NAMALWA (cell line): ENCODE results near the gene GALK1.
A peak's percentile ranks its signal among the peaks of the same experiment; 100 is the strongest.
"Not testable (repeated sequence)": the region's sequence is repeated elsewhere in the genome, so short reads cannot be mapped to it uniquely, and the experiment has no call there.

Source experiments
- DNase-seq: peaks from one replicate; pipeline ENCODE4 v3.0.0-alpha.2; 2015; ENCODE audit warnings: low spot score

GALK1 gene

DNA sequence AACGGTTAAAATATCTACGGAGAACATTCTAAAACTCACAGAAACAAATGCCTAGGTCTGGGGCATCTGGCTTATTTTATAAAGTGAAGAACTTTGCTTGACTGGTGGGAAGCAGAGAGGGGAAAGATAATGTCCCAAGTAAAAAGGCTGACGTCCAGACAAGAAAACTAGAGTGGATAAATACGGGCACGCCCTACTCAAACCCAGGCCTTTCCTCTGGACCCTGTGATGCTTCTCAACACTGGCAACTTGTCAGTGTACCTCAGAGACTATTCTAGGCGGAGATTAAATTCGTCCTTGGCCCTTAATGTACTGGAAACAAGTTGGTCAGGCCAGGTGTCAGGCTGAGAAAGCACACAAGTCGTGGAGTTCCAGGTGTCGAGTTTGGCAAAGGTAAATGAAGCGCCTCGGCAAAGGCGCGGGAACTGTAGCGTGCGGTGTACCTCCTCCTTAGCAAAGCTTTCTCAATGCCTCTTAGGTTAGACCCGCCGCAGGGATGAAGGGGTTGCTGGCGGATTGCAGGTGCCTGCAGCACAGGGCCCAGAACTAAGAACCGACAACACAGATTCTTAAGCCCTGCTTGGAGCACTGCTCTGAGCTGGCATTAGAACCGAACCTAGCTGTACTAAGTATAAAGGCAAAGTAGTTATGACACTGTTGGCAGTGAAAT lies 18.9 kb upstream of the GALK1 start:
- DNase-seq: no peak

DNA sequence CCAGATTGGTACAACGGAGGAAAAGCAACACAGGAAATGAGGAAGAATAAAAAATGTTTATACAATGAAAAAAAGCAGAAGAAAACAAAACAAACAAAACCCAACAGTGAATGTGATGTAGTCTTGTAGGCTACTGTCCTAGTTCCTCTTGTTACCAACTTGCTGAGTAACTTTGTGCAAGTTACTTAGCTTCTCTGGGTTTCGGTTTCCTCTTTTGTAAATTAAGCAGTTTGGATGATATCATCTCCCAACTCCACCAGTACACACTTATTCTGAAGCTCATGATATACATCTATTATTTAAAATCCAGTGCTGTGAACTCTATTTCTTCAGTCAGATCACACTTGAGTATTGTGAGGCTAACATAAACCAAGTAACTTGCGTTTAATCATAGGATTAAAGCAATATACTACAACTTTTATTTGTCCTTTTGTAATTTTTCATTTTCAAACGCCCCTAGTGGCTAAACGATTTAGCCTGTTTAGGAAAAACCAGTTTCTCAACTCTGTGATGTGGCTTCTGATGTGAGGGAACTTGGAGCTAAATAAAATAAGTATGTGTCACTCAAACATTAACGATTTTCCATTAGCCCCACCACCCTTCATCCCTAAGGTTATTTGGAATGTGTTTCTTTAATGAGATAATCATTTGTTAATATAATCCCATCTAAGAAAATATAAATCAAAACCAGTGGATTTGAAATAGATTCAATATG lies 18.2 kb upstream of the GALK1 start:
- peak; percentile 94 for DNase-seq

DNA sequence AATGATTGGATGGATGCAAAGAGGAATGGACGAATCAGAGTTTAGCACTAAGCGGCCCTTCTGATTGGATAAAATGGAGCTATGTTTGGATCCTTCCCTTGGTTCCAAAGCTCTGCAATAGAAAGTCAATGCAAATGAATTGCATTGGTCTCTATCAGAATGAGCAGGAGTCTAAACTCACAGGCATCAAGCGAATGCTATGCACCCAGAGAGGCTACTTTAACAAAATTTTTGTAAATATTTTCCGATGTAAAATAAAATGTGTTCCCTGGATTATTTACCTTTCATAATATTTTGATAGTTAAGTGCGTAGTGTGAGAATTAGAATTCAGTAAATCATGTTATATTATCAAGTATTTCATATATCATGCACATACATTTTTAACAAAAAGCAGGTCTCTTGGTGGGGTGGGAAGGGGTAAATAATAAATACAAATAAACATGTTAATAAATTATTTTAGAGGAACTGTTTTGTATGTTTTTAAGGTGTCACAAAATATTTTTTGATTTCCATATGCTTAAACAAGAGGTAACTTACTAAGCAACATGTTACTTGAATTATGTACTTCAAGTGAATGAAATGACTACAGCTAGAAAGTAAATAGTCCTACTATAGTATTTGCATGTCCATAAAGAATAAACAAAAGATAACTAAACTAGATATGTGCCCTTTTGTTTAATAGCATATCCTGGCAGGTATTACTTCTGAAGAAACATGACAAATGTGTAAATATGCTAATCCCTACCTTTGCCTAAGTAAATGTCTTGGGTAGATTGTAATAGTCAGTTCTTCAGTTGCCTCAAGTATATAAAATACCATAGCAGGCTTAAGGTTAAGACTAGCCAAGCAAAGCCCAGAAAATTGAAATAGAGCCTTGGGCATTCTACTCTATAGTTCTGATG lies 15.2 kb upstream of the GALK1 start:
- DNase-seq: no peak

GRCh38 chr17:75779250-75779986 lies 14.4 kb upstream of the GALK1 start:
- DNase-seq: peak; percentile 100

GRCh38 chr17:75778861-75779249 lies 13.9 kb upstream of the GALK1 start:
- peak; percentile 65 for DNase-seq

DNA sequence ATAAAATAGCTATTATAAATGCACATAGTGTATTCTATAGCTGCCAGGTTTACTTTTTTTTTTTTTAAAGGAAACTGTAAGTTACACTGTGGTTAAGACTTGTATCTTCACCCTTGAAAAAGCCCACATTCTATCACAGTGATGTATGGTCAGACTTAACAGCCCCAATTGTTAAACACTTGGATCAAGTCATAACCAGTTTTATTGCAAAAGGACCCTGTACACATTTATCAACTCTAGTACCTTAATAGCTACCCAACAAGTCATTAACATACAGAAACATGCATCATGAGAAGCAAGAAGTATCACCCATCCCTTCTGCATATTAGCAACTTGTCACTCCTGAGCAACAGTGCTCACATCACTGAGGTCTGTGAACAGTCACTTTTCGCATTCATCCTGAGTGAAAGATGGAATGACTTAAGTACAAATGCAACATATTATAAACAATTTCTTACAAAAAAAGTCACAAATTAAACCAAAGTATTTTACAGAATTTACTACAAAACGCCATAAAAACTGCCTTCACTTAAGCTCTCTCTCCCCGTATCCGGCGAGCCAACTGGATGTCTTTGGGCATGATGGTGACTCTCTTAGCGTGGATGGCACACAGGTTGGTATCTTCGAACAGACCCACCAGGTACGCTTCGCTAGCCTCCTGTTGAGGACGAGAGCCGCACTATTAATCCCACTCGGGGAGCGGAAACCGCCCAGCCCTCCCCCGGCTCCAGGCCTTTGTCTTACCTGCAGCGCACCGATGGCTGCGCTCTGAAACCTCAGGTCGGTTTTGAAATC lies 13.3 kb upstream of the GALK1 start:
- not testable (repeated sequence) for DNase-seq

DNA sequence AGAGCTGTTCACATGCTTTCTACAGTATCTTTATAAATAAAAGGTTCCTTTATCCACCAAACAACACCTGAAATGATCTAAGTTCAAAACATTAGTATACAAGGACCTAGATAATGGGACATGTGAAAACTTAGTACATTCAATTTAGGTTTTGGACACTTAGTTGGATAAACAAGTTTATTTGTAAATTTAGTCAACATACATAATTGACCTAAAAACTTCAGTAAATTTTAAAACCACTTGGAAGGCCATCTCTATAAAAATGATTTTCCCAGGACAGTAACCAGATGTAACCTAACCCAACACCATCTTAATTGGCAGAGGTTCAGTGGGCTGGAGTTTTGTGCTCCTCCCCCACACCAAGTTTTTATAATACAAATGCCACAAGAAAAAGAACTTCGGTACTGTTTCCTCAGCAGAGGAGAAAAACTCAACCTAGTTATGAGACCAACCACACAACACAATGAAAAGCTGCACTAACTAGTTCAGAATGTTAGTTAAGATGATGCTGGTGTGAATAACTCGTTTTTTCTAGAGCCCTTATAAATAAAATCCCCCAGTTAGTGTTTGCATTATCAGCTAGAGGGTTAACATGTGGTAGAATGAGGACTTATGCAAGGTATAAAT lies 12.4 kb upstream of the GALK1 start:
- no peak for DNase-seq

- DNase-seq: peak; percentile 52
Observed at GRCh38 chr17:75776386-75777295, 11.6 kb upstream of the GALK1 start.

- no peak for DNase-seq
Observed at GRCh38 chr17:75774991-75775668, 10.1 kb upstream of the GALK1 start.

DNA sequence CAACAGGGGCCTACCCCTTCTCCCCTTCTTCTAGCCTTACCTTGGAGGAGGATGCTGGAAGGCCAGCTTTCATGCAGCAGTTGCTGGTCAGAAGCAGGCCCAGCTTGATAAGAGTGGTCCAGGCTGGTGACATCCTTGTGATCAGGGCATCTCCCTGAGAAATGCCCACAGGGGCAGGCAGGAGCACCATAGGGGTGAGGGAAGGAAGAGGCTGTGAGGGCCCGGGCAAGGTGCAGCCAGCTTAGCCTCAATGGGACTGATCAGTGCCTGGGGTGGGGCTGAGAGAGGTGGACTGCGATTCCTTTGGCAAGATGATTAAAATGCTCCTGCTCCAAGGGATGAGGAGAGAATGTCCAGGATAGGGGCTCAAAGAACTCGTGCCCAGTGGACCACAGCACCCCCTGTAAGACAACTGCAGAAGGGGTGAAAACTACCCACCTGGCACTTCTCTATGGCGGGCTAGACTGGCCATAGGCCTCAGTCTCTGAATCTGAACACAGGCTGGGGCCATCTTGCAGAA lies 9.5 kb upstream of the GALK1 start:
- DNase-seq: no peak

DNA sequence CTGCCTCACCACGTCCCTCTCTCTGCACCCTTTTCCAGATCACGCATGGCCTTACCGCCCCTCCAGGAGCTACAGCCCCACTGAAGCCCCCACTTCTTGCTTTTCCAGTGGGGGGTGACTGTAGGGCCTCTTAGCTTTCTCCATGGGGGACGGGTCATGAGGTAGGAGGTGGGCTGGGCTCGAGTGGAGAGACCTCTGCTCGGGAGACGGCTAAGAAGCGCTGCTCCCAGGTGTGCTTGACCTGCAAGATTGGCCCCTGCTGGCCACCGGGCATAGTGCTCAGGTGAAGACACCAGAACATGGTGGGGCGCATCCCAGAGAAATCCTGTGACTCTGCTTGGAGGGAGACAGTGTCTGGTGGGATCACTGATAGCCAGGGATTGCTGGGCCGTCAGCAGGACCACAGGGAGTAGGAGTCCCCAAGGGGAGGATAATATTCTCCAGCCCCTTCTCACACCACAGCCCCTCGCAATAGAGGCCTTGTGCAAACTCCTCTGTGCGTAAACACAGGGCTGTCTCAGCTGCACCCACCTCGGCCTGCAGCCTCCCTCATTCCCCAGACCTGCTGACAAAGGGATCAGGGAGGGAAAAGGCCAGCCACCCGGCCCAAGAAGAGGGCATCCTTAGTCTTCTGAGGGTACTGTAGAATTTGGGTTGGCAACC lies 8.9 kb upstream of the GALK1 start:
- DNase-seq: no peak

DNA sequence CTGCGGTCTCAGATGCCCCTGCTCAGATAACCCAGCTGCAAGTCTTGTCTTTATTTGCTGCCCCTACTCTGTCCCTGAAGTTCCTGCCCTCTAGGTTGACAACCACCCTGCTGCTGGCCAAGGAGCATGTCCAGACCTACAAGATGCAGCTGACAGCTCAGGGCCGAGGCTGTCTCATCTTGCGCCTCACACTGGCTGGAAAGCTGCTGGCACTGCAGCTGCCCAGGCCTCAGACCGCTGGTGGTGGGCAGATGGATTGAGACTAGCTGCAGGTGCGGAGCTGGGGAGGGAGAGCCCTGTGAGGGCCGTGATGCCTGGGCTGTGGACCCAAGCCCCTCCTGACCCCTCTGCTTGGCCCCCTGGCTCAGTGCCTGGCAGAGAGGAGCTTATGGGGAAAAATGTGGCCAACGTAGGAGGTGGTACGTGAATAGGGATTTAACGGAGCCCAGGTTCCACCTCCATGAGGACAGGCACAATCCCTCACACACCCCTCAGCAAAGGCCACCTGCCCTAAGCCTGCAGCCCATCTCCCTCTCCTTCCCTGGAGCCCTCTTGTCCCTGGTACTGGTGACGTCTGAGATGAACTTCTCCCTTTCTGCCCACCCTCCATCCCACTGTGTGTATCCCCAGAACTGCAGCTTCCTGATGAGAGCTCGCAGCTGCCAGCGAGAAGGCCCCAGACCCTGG lies 8.3 kb upstream of the GALK1 start:
- no peak for DNase-seq

- DNase-seq: no peak
Observed at GRCh38 chr17:75771334-75772281, 6.6 kb upstream of the GALK1 start.

DNA sequence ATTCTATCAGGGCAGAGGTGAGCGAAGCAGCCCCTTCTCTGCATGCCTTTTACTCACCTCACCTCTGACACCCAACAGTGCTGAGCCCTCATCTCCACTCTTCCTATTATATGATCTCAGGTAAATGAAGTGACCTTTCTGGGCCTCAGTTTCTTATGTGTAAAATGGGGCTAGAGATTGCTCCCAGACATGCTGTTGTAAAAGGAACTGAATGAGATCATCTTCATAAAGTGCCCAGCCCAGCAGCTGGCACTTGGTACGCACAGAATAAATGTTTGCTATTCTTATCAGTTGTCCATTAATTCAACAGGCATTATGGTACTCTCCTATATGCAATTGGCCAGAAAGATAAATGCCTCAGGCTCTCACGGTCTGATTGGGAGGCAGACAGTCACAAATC lies 4.5 kb upstream of the GALK1 start:
- DNase-seq: no peak

DNA sequence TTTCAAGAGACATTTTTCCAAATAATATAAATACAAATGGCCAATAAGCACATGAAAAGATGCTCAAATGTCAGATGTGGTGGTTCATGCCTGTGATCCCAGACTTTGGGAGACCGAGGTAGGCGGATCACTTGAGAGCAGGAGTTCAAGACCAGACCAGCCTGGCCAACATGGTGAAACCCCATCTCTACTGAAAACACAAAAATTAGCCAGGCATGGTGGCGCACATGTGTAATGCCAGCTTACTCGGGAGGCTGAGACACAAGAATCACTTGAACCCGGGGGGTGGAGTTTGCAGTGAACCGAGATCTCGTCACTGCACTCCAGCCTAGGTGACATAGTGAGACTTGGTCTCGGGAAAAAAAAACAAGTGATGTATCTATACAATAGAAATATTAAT lies 2.9 kb upstream of the GALK1 start:
- no peak for DNase-seq

- no peak for DNase-seq
Observed at GRCh38 chr17:75765981-75766380, 989 bp upstream of the GALK1 start.

DNA sequence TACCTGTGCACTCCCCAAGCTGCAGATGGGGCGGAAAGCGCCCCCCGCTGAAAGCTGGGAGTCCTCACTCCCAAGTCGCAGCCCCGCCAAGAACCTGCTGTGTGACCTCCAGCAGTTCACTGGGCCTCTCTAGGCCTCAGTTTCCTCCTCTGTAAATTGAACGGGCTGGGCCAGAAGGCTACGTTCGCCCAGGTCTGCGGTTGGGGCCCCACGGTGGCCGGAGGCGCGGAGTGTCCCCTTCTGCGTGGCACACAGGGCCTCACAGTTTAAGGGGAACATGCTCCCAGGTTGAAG lies 628 bp downstream of the GALK1 start:
- DNase-seq: no peak
